ENCODE data around the gene DLL3. TPM values are rescaled to one million over a fixed set of nuclear protein-coding genes. Genes with fewer than 3 reads are reported as not detected.

Gene DLL3
- total RNA-seq, 2 donors from 2014 or later = 2.0 to 4.3 TPM

DNA sequence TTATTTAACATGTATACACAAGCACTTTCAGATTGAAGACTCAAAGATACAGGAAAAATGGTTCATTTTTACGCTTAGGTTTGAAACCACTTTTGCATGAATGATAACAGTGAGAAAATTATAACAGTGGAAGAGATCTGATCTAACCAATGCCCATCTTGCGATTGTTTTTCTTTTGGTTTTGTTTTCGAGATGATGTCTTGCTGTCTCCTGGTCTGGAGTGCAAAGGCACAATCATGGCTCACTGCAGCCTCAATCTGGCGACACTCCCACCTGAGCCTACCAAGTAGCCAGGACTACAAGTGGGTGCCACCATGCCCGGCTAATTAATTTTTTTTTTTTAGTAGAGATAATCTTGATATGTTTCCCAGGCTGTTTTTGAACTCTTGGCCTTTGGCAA, 51.5 kb downstream of the DLL3 start:
- peaks cover 5% of the 10 kb centered on the region for H3K27me3 ChIP-seq (ENCODE audit: control insufficient read depth, insufficient read depth, low read length, poor library complexity, severe bottlenecking)
- no peaks in the 10 kb centered on the region for H3K36me3 Mint-ChIP-seq (ENCODE audit: low read depth)
- no peaks in the 10 kb centered on the region for H3K4me1 Mint-ChIP-seq
- TF ChIP-seq, protein P1, sequence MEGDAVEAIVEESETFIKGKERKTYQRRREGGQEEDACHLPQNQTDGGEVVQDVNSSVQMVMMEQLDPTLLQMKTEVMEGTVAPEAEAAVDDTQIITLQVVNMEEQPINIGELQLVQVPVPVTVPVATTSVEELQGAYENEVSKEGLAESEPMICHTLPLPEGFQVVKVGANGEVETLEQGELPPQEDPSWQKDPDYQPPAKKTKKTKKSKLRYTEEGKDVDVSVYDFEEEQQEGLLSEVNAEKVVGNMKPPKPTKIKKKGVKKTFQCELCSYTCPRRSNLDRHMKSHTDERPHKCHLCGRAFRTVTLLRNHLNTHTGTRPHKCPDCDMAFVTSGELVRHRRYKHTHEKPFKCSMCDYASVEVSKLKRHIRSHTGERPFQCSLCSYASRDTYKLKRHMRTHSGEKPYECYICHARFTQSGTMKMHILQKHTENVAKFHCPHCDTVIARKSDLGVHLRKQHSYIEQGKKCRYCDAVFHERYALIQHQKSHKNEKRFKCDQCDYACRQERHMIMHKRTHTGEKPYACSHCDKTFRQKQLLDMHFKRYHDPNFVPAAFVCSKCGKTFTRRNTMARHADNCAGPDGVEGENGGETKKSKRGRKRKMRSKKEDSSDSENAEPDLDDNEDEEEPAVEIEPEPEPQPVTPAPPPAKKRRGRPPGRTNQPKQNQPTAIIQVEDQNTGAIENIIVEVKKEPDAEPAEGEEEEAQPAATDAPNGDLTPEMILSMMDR (conservative IDR thresholded peaks at IDR 0.05) = no peak
- H3K9me3 Mint-ChIP-seq = no peaks in the 10 kb centered on the region
- no peak overlapping the region for H3K9ac ChIP-seq (ENCODE audit: extremely low read depth, low read length, poor library complexity, severe bottlenecking)
- DNase-seq = no peak
- H3K27me3 Mint-ChIP-seq (ENCODE audit: insufficient read depth) = peaks cover 6% of the 10 kb centered on the region
- no peak overlapping the region for H3K4me3 Mint-ChIP-seq
- 84 to 92% methylated on average over 5 of the region's 5 CpGs for WGBS, 2 experiments (ENCODE audit: insufficient coverage in 1 of 2, insufficient read length in 1 of 2)
- H3K27ac Mint-ChIP-seq = no peak overlapping the region
- H3K4me3 ChIP-seq (ENCODE audit: low read length) = no peak overlapping the region
- H3K27ac ChIP-seq (ENCODE audit: low read depth, low read length) = no peak overlapping the region
- H3K9me3 ChIP-seq (ENCODE audit: control insufficient read depth, low read length) = no peaks in the 10 kb centered on the region
- H3K4me1 ChIP-seq (ENCODE audit: control insufficient read depth, insufficient read depth, low read length) = no peaks in the 10 kb centered on the region
- H3K36me3 ChIP-seq (ENCODE audit: control insufficient read depth, insufficient read depth, low read length) = no peaks in the 10 kb centered on the region

DNA sequence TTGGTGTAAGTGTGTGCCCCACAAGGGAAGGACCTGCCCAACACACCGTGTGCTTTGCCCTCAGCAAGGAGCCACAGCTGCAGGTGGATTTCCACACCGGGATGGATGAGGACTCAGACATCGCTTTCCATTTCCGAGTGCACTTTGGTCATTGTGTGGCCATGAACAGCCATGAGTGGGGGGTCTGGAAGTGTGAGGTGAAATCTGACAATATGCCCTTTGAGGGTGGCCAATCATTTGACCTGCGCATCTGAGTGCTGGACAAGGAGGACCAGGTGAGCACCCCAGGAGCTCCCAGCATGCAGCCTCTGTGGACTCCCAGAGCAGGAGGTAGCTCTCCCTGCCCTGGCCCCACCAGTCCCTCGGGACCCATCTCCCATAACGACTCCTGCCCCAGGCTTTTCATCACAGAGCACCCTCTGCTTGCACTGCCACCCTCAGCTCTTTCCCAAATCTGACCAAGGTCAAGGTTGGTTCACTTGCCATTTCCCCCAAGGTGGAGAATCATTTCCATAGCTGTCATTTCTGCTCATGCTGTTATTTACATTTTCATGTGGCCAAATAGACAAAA, 54.4 kb downstream of the DLL3 start:
- Mint-ChIP-seq H3K9me3 (no peaks in the 10 kb centered on the region), H3K27me3 (ENCODE audit: insufficient read depth) (peaks cover 6% of the 10 kb centered on the region), H3K4me3 (no peak overlapping the region), H3K27ac (no peak overlapping the region), H3K4me1 (no peaks in the 10 kb centered on the region), H3K36me3 (ENCODE audit: low read depth) (no peaks in the 10 kb centered on the region)
- H3K36me3 ChIP-seq (ENCODE audit: control insufficient read depth, insufficient read depth, low read length) = no peaks in the 10 kb centered on the region
- H3K27ac ChIP-seq (ENCODE audit: low read depth, low read length) = no peak overlapping the region
- H3K27me3 ChIP-seq (ENCODE audit: control insufficient read depth, insufficient read depth, low read length, poor library complexity, severe bottlenecking) = peaks cover 14% of the 10 kb centered on the region
- TF ChIP-seq, protein P1 (conservative IDR thresholded peaks at IDR 0.05) = no peak
- H3K4me1 ChIP-seq (ENCODE audit: control insufficient read depth, insufficient read depth, low read length) = no peaks in the 10 kb centered on the region
- WGBS, 2 experiments (ENCODE audit: insufficient coverage in 1 of 2, insufficient read length in 1 of 2) = 77 to 79% methylated on average over 7 of the region's 7 CpGs
- H3K4me3 ChIP-seq (ENCODE audit: low read length) = no peak overlapping the region
- DNase-seq = no peak
- H3K9ac ChIP-seq (ENCODE audit: extremely low read depth, low read length, poor library complexity, severe bottlenecking) = no peak overlapping the region
- no peaks in the 10 kb centered on the region for H3K9me3 ChIP-seq (ENCODE audit: control insufficient read depth, low read length)

DNA sequence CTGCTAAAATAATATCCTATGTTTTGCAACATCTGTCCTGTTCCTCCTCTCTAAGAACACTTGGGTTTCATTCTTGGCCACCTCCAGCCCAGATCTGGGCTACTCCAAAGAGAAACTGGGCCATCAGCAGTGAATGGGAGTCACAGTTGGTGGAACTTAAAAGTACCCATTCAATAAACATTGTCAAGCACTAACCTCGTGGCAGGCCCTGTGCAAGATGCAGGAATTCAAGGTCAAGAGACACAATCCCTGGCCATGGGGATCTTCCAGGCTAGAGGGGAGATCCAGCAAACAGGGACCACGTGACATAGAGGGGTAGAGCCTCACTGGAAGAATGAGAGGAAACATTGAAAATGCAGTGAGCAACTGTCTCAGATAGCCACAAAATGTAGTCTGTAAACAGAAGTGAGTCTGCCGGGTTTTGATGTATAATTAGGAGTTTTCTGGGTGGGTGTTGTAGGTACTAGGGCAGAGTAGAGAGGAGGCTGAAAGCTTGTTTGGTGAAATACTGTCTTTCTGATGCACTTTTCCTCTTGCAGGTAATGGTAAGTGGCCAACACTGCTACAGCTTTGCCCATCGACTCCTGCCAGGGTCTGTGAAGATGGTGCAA, 56.1 kb downstream of the DLL3 start:
- no peaks in the 10 kb centered on the region for H3K4me1 Mint-ChIP-seq
- DNase-seq = no peak
- Histone ChIP-seq H3K9ac (ENCODE audit: extremely low read depth, low read length, poor library complexity, severe bottlenecking) (no peak overlapping the region), H3K4me3 (ENCODE audit: low read length) (no peak overlapping the region), H3K9me3 (ENCODE audit: control insufficient read depth, low read length) (no peaks in the 10 kb centered on the region), H3K27me3 (ENCODE audit: control insufficient read depth, insufficient read depth, low read length, poor library complexity, severe bottlenecking) (peaks cover 16% of the 10 kb centered on the region), H3K4me1 (ENCODE audit: control insufficient read depth, insufficient read depth, low read length) (no peaks in the 10 kb centered on the region), H3K27ac (ENCODE audit: low read depth, low read length) (no peak overlapping the region), H3K36me3 (ENCODE audit: control insufficient read depth, insufficient read depth, low read length) (no peaks in the 10 kb centered on the region)
- 59 to 80% methylated on average over 3 to 4 of the region's 4 CpGs for WGBS, 2 experiments (ENCODE audit: insufficient coverage in 1 of 2, insufficient read length in 1 of 2)
- H3K27me3 Mint-ChIP-seq (ENCODE audit: insufficient read depth) = peaks cover 9% of the 10 kb centered on the region
- no peak overlapping the region for H3K27ac Mint-ChIP-seq
- no peaks in the 10 kb centered on the region for H3K36me3 Mint-ChIP-seq (ENCODE audit: low read depth)
- TF ChIP-seq, protein P1 (conservative IDR thresholded peaks at IDR 0.05) = no peak
- no peaks in the 10 kb centered on the region for H3K9me3 Mint-ChIP-seq
- H3K4me3 Mint-ChIP-seq = no peak overlapping the region
